NCI-H2029 treated with DMSO at 0.1 percent for 48 hours (cell line): Measurements from ENCODE around the gene DCAF5.
"Not testable (repeated sequence)": the region's sequence is repeated elsewhere in the genome, so short reads cannot be mapped to it uniquely, and the experiment has no call there.

ENCODE experiments used
- DNase-seq: peaks from one replicate; lab custom pipeline; 2025; lab: John Stamatoyannopoulos, UW

Gene DCAF5

DNA sequence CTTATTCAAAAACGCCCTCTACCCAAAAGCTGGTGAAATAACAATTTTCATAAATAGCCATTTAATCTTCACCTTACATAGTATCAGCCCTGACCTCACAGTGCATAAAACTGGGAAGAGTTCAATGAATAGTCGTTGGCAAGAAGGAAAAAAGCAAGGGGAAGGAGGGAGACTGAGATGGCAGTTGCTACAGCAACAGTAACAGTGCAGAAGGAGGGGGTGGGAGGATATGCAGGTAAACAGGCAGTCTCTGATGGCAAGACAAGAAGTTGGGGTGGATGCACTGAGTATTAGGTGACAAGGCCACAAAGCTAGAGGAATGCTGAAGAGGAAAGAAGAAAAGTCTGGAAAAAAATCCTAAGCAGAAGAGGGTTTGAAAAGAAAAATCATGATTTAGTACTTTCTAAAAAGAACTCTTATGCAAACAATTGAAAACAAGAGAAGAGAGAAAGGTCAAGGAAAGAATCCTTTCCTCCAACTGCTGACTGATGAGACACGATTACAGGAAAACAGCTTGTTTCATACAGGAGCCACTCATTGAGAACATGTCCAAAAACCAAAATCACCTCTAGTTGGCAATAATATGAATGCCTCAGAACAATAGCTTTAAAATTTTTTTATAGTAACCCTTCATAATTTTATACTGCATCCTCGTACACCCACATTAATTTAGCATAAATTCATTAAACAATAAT lies 56.0 kb downstream of the DCAF5 start:
- DNase-seq = no peak

DNA sequence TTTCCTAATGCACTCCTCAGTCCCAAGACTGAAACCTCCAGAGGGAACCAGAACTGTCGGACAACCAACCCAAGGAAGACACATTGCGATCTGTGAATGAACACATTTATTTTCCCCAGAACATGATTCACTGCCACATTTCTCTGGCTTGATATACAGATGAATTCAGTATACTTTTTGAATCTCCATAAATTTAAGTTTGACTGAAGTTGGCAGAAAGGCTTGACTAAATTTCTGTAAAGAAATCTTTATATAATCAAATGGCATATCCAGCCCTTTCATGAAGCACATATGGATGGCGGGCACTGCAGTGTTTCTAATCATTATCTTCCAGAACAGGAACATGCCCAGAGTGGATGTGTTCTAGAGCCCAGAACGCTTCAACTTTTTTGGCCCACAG lies 56.7 kb downstream of the DCAF5 start:
- DNase-seq = no peak

DNA sequence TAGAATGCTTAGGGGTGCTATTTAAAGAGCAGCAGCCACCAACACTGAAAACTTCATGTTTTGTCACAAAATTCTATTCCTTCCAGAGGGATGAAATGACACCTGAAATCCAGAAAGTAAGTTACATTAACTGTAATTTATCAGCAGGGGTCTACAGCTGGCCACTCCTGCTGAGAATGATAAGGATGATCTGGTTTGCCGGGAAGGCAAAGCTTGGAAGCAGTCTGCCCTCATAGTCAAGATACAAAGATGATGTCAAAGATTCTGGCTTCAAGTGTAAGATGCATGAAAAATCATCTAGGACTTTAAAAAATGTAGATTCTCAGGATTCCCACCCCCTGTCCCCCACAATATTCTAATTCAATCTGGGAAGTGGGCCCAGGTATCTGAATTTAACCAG lies 58.4 kb downstream of the DCAF5 start:
- DNase-seq = no peak

DNA sequence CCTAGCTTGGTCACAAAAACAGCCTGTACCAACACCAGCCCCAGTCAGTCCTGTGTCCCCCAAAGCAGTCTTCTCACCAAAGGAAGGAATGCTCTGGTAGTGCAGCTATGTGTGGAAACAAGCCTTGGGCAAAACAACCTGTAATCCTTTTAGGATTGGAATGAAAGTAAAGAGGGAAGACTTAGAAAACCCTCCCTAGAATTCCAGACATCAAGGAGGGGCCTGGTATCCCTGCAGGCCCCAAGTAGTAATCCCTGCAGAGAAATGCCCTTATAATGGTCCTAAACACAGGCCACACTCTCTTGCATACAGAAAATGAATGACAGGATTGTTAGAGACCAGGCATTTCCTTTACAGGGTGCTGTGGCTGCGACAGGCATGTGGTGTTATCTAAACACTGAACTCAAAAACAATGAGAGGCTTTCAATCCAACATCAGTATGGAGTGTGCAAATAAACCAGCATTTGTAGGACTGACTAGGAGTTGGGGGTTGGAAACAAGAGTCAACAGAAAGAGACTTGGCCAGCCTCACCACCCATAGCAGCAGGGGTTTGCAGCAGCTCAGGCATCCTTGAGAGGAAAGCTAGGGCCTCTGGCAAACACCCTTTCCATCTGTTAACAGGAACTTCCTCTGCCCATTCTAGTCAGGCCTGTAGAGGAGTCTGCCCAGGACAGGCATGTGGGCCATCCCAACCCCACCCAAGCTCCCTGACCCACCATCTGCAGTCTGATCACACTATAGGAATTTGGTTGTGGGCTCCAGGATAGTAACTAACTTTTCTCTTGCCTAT lies 59.1 kb downstream of the DCAF5 start:
- peak; percentile 19 for DNase-seq

DNA sequence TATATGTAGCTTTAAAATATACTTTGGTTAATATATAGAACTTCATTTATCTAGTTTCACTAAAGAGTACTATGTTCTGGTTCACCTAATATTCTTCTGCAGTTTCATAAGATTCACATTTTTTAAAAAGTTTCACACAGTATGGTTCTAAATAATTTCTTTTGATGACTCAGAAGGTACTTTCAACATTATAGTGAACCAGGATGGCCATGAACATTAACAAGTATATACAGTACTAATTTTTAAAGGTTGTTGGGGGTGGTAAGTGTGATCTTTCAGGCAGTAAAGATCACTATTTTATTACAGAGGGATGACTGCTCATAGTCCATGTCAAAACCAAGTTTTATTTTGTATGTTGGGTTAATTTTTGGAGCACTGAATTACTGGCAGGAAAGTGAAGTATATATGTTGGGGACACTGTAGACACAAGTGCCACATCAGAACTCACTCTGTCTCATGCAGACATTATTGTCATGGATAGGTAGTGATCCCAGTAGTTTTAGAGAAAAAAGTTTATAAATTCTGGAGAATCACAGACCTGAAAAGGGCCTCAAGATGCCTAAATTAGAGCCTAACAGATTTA lies 60.0 kb downstream of the DCAF5 start:
- DNase-seq = no peak

DNA sequence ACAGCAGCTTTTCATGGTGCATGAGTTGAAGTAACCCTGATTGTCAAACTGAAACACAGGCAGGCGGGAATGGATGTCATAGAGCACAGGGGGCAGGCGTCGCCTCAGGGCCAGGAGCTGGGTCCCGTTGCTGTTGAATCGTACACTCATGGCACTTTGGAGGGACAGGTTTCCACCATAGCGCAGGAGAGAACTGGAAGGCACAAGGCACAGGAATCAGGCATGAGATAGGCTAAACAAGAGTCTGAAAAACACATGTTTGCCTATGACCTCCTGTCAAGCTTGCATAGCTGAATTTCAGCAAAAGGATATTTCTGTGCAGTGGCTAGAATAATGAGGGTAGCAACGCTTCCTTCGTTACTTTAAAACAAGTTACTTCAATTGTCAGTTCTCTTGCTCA lies 61.2 kb downstream of the DCAF5 start:
- no peak for DNase-seq

DNA sequence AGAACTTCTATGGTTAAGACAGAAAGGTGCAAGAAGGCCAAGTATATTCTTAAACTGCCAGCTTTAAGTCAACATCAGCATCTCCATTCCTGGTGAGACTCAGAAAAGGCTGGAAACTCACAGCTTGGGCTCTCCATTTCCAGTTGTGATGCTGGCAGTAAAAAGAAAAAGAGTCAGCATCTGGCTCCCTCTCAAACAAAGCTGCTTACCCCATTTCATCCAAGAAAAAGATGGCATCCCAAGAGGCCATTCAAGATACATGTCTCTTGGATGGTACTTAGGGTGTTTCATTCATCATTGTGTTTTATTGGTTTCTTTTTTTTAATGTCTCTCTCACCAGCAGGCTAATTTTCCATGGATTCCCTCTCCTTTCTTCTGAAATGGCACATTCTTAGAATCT lies 61.9 kb downstream of the DCAF5 start:
- DNase-seq = no peak

DNA sequence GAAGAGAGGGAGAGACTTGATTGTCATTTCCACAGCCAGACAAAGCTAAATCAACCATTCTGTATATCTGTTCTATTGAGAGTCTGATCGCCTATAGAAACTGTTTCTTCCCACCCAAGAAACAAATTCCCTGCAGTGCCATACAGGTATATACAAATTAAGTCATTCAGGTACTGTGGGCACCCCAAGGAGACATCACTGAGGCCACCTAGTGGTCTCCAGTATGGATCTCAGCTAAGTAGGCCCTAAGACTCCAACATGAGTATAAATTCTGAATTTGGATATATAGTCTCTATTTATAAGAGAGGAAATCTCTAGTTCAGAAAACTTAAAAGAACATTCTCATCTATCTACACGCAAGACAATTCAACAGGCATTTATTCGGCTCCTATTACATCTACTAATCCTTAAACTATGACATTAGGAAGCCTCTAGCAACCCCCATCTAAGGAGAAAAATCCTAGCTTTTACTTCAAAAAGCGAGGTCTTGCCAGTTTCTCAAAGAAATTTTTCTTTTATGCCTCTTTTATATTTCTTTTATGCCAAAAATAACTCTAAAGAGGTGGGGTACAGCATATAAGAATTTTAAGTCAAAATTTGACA lies 62.6 kb downstream of the DCAF5 start:
- no peak for DNase-seq

DNA sequence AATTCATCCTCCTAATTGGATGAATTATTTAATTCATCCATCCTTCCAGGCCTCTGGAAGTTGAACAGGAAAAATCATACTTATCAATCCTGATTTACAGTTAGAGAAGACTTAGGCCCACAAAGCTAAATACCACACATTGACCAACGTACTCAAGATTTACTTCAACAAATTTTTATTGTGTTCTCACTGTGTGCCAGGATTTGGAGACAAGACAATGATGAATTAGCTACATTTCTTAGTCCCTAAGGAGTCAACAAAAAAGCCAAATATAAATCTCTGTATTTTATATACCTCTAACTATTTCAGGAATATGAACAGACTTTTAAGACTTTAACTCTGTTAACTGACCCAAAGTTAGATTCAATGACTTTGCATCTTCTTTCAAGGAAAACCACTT lies 63.9 kb downstream of the DCAF5 start:
- no peak for DNase-seq

DNA sequence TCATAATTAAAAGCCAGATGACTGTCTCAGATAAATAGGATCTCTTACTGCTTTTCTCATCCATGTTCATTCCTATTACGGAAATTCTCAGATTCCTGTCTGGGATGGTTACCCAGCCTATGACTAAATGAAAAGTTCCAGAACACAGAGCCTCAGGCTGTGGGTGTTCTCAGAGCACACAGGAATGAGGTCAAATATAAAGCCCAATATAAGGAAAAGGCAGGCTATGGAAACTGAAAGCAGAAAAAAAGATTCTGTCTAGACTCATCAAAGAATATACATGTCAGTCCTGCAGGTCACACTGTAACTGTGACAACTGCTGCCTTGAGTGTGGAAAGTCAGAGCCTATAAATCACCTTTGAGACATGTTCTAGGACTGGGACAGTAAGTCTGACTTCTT lies 64.3 kb downstream of the DCAF5 start:
- no peak for DNase-seq

DNA sequence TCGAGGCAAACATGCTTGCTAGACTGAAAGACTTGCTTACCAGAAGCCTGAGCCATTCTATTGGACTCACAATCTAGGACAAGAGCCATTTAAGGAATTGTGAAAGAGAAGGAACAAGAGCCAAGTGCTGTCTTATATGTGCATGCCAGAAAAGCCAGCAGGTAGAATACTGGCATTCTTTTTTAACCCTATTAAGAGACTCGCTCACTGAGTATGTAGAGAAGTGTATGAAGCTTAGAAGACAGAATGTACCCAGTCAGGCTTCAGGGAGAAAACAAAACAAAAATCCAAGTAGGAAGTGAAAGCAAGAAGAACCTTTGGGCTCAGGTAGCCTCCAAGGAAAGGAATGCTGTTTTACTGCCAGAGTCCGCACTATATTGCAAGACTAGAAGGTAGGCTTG lies 65.9 kb downstream of the DCAF5 start:
- DNase-seq = no peak

DNA sequence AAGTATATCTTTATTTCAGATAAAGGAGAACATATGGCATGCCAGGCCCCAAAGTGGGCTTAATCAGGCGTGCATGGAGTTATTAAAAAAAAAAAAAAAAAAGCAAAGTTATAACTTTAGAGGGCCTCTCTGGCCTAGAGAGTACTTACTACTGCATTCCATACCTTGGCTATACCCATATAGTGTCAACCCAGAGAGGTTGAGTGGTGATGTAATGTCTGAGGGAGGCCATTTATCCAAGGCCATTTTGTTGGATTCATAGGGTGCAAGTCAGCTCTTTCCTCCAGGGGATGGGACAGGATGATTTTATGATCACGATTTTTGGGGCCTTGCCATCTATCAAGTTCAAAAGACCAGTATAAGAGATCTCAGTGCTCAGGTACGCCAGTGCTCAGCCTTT lies 66.4 kb downstream of the DCAF5 start:
- no peak for DNase-seq

DNA sequence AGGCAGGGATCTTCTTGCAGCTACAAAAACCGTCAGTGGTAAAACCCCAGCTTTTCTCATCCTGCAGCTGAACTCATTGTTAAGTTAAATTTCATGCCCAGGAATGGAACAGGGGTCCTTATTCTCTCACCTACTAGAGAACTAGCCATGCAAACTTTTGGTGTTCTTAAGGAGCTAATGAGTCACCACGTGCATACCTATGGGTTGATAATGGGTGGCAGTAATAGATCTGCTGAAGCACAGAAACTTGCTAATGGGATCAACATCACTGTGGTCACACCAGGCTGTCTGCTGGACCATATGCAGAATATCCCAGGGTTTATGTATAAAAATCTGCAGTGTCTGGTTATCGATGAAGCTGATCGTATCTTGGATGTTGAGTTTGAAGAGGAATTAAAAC lies 68.9 kb downstream of the DCAF5 start:
- DNase-seq = no peak

DNA sequence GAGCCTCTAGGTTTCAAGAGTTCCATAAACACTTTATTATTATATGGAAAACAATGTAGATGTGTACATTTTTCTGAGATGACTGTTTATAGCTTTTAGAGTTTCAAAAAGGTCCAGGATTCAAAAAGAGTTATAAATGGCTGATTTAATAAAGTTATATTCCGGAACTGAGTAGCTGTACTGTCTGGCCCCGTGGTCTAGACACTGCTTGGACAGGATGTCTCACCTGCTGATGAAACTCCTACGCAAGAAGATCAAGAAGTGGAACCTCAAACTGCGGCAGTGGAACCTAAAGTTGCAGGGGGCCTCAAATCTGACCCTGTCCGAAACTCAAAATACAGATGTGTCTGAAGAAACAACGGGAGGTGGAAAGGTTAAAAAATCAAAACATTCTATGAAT lies 69.7 kb downstream of the DCAF5 start:
- no peak for DNase-seq

DNA sequence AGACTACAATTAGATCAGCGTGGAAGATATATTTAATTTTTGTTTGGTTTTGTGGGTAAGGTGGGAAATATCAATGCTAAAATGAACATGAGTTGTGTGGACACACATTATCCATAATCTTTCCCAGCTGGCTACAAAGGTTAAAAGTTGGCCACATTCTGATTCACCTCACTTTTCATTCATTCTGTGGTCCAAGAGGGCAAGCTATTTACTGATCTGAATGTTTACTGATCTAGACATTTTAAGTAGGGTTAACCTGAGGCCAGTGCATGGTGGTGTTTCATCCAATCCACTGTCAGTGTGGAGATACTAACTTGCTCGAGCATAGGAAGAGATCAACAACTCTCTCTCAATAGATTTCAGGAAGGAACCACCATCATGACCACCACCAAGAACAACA lies 71.6 kb downstream of the DCAF5 start:
- DNase-seq = no peak

DNA sequence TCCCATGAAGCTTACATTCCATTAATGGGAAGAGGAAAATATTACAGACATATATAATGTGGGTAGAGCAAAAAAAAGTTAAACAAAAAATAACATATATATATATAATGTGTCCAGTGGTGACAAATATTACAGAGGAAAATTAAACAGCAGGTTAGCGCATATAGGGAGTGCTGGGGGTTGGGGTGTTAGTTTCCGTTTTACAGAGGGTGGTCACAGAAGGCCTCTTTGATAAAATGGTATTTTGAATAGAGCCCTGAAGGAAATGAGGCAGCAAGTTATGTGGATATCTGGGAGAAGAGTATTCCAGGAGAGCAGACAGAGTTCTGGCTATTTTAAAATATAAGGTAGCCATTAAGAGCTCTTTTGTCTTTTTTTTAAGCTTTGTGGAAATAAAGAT lies 73.2 kb downstream of the DCAF5 start:
- DNase-seq = no peak

DNA sequence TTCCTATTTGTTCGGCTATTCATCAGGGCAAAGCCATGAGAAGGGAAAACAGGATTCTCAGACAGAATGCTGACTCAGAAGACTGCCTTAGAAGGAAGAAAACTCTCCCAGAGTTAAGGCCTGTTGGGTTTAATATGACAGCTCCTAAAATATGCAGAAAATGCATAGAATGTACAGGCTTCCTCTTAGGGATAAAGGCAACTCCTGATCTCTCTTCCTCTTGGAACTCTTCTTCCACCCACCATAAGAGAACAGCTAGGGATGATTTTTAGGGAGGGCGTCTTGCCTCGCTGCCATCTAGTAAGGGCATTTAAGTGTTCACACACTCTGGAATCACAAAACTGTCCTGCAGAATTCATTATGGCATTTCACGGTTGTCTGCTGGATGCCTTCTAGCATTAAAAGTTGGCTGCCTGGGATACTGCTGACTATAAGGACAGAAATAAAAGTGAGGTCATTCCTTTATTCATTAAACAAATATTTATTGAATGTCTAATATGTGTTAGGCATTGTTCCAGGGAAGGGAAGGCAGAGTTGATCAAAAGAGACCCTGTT lies 73.7 kb downstream of the DCAF5 start:
- DNase-seq = no peak

DNA sequence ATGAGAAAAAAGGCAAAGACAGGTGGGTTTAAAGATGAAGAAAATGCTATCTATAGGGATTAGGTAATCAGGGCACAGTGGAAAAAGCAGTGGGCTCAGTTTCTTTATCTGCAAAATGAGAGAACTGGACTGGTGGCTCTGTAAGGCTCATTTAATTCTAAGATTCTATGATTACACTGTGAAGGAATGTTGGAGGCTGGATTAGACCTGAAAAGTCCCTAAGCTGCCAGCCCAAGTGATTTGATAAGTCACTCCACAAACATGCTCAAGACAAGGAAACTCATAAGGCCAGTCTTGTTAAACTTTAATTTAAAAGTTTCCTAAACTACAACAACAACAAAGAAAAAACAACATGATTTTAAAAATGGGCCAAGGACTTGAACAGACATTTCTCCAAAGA lies 75.1 kb downstream of the DCAF5 start:
- no peak for DNase-seq

DNA sequence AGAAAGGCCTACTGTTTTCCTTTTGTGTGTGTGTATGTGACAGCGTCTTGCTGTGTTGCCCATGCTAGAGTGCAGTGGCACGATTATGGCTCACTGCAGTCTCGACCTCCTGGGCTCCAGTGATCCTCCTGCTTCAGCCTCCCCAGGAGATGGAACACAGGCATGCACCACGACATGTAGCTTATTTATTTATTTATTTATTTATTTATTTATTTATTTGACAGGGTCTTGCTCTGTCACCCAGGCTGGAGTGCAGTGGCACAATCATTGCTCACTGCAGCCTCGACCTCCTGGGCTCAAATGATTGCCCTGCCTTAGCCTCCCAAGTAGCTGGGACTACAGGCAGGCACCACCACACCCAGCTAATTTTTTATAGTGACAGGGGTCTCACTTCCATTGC lies 75.7 kb downstream of the DCAF5 start:
- DNase-seq = not testable (repeated sequence)

DNA sequence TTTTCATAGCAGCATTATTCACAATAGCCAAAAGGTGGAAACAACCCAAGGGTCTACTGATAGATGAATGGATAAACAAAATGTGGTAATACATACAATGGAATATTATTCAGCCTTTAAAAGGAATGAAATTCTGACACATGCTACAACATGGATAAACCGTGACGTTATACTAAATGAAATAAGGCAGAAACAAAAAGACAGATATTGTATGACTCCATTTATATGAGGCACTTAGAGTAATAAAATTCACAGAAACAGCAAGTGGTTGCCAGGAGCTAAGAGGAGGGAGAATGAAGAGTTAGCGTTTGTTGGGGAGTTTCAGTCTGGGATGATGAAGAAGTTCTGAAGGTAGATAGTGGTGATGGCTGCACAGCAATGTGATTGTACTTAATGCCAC lies 76.6 kb downstream of the DCAF5 start:
- no peak for DNase-seq

DNA sequence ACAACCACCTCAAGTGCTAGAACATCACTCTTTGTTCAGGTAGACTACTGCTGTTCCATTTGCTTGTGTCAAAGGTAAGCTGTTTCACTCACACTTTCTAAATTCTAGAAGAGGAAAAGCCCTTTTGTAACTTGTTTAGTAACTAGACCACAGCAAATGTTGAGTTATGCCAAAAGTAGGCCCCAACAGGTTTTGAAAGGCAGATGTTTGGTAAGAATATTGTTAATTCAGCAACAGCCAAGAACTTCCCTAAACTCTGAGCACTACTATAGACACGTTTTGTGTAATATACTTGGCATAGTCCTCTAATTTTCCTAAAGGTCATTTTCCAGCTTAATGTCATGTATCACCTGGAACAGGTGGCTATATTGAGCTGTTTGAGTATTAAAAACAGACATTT lies 79.0 kb downstream of the DCAF5 start:
- no peak for DNase-seq

DNA sequence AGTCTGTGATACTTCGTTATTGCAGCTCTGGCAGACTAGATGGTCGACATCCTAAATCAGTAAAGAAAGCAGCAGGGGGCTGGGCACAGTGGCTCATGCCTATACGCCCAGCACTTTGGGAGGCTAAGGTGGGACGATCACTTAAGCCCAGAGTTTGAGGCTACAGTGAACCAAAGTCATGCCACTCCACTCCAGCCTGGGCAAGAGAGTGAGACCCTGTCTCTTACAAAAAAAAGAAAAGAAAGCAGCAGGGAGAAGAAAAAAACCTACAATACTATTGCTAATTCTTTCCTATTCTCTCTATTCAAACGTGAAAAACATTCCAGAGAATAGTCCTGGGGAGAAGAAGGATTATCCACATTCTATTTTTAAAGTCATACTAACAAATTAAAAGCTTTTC lies 79.5 kb downstream of the DCAF5 start:
- DNase-seq = no peak

DNA sequence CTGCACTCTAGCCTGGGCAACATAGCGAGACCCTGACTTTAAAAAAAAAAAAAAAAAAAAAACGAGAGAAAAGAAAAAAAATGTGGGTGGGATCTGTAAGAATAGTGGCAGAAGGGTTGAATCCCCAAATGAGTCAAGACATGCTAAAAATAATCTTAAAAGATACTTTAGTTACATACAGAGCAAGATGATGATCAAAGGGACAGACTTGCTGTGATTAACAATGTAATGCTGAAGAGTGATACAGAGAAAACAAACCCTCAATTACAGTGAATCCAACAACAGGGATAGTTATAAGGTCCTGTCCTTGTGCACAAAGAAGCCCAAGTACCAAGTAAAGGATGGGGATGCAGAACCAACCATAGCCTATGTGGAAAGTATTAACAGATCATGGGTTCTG lies 80.3 kb downstream of the DCAF5 start:
- no peak for DNase-seq
